Stimulated activated CD4-positive, alpha-beta T cell treated with anti-CD3 and anti-CD28 coated beads, Interleukin-1b, Interleukin-23, amount 100 ng/mL, for 1 hour (primary cell): Measurements from ENCODE around the gene SEC62.
"Not testable (repeated sequence)": the region's sequence is repeated elsewhere in the genome, so short reads cannot be mapped to it uniquely, and the experiment has no call there.

Source experiments
- DNase-seq, 2 donors: peaks; one replicate each; pipeline ENCODE4 v3.0.0-alpha.2; 2020; ENCODE audit warnings: low read depth in 2 of 2

Gene SEC62

GRCh38 chr3:170016057-170016456 lies 49.5 kb downstream of the SEC62 start:
- DNase-seq = no peak

GRCh38 chr3:170019306-170019705 lies 52.7 kb downstream of the SEC62 start:
- not testable (repeated sequence) for DNase-seq

- no peak for DNase-seq
Observed at GRCh38 chr3:170021083-170021482, 54.5 kb downstream of the SEC62 start.

- DNase-seq = no peak
Observed at GRCh38 chr3:170022336-170022735, 55.7 kb downstream of the SEC62 start.

- DNase-seq = no peak
Observed at GRCh38 chr3:170023165-170023564, 56.6 kb downstream of the SEC62 start.

- no peak for DNase-seq
Observed at GRCh38 chr3:170024581-170024980, 58.0 kb downstream of the SEC62 start.

- DNase-seq = no peak
Observed at GRCh38 chr3:170027233-170028102, 60.9 kb downstream of the SEC62 start.

- no peak for DNase-seq
Observed at GRCh38 chr3:170033489-170033888, 66.9 kb downstream of the SEC62 start.

GRCh38 chr3:170037463-170038433 lies 71.1 kb downstream of the SEC62 start, which contains the start of gene GPR160:
Gene GPR160, plus strand, starts transcription at chr3:170037995. Its CDS starts 45,978 bp downstream, at chr3:170083973.
- DNase-seq = peak; percentile 43 to 73

GRCh38 chr3:170038434-170039110 lies 72.0 kb downstream of the SEC62 start:
- DNase-seq = no peak

- DNase-seq = no peak
Observed at GRCh38 chr3:170040418-170040817, 73.8 kb downstream of the SEC62 start.

- no peak for DNase-seq
Observed at GRCh38 chr3:170043506-170043905, 76.9 kb downstream of the SEC62 start.

GRCh38 chr3:170044271-170044670 lies 77.7 kb downstream of the SEC62 start:
- DNase-seq = no peak

- DNase-seq = no peak
Observed at GRCh38 chr3:170044795-170045244, 78.2 kb downstream of the SEC62 start.

GRCh38 chr3:170046269-170047132 lies 79.9 kb downstream of the SEC62 start:
- DNase-seq = no peak

GRCh38 chr3:170047133-170047404 lies 80.5 kb downstream of the SEC62 start:
- DNase-seq = no peak
